HepG2 (cell line): ENCODE results near the gene FOXA3. TPM values are rescaled to one million over a fixed set of nuclear protein-coding genes. Genes with fewer than 3 reads are reported as not detected.
A peak's percentile ranks its signal among the peaks of the same experiment; 100 is the strongest.

Experiments
- ARNT2 ChIP-seq: sonication (generic); formaldehyde crosslinking; IDR thresholded peaks from 2 replicates; pipeline ENCODE4 v1.8.0; 2022; ENCODE audit warnings: mild to moderate bottlenecking, low read depth, missing genetic modification reagents, moderate library complexity
- CCAR2 ChIP-seq: fragments of 200-400 bp; formaldehyde crosslinking; optimal IDR thresholded peaks from 2 replicates; pipeline ENCODE3; 2018; ENCODE audit warnings: low read depth, mild to moderate bottlenecking, low read length, moderate library complexity
- DNMT3B ChIP-seq: conservative IDR thresholded peaks from 2 replicates; pipeline ENCODE4 v1.6.1; 2016; ENCODE audit warnings: missing biosample characterization, control low read depth
- ERF ChIP-seq: IDR thresholded peaks from 2 replicates; pipeline ENCODE4 v1.6.1; 2018; ENCODE audit warnings: missing biosample characterization, missing genetic modification reagents
- HES4 ChIP-seq: sonication (generic); formaldehyde crosslinking; IDR thresholded peaks from 2 replicates; pipeline ENCODE4 v1.9.0; 2021; ENCODE audit warnings: mild to moderate bottlenecking, missing genetic modification reagents, borderline replicate concordance
- HHEX ChIP-seq: IDR thresholded peaks from 2 replicates; pipeline ENCODE4 v1.6.1; 2016; ENCODE audit warnings: control low read depth
- IKZF1 ChIP-seq: fragments of 450-650 bp; IDR thresholded peaks from 2 replicates; pipeline ENCODE4 v1.7.1; 2016
- KLF12 ChIP-seq: sonication (generic); formaldehyde crosslinking; IDR thresholded peaks from 2 replicates; pipeline ENCODE4 v1.4.0; 2020; ENCODE audit warnings: missing genetic modification reagents, borderline replicate concordance
- PHF20 ChIP-seq: sonication (generic); formaldehyde crosslinking; IDR thresholded peaks from 2 replicates; pipeline ENCODE4 v1.5.0; 2020; ENCODE audit warnings: mild to moderate bottlenecking, missing genetic modification reagents
- SNAPC2 ChIP-seq: sonication (generic); formaldehyde crosslinking; IDR thresholded peaks from 2 replicates; pipeline ENCODE4 v1.8.1; 2022; ENCODE audit warnings: mild to moderate bottlenecking, missing genetic modification reagents
- SPEN ChIP-seq: sonication (generic); formaldehyde crosslinking; IDR thresholded peaks from 2 replicates; pipeline ENCODE4 v1.5.1; 2020; ENCODE audit warnings: low read depth, mild to moderate bottlenecking, missing genetic modification reagents
- TBX2 ChIP-seq: sonication (generic); formaldehyde crosslinking; IDR thresholded peaks from 2 replicates; pipeline ENCODE4 v1.5.0; 2020; ENCODE audit warnings: missing genetic modification reagents, mild to moderate bottlenecking, borderline replicate concordance
- ZNF230 ChIP-seq: sonication (generic); formaldehyde crosslinking; IDR thresholded peaks from 2 replicates; pipeline ENCODE4 v1.4.0; 2020; ENCODE audit warnings: mild to moderate bottlenecking, missing genetic modification reagents
- ZNF24 ChIP-seq: fragments of 450-650 bp; IDR thresholded peaks from 2 replicates; pipeline ENCODE4 v1.6.1; 2017; ENCODE audit warnings: antibody characterized with exemption, mild to moderate bottlenecking
- ZNF563 ChIP-seq: sonication (generic); formaldehyde crosslinking; IDR thresholded peaks from 2 replicates; pipeline ENCODE4 v1.8.0; 2022; ENCODE audit warnings: mild to moderate bottlenecking, moderate library complexity, missing genetic modification reagents
- ZNF577 ChIP-seq: sonication (generic); formaldehyde crosslinking; IDR thresholded peaks from 2 replicates; pipeline ENCODE4 v1.4.0; 2020; ENCODE audit warnings: mild to moderate bottlenecking, low read depth, missing genetic modification reagents, borderline replicate concordance
- ZSCAN12 ChIP-seq: sonication (generic); formaldehyde crosslinking; IDR thresholded peaks from 2 replicates; pipeline ENCODE4 v1.9.0; 2021; ENCODE audit warnings: mild to moderate bottlenecking, missing genetic modification reagents
- polyA plus RNA-seq, 8 experiments: library from polyadenylated mRNA; depleted of rRNA in 3 of 8; stranded (reverse) in 7 of 8; unstranded in 1 of 8; fragments of >200 nt; fragmentation: Illumina TruSeq in 4 of 8; extraction: Trizol in 4 of 8; gene quantifications; 2 replicates each; pipeline versions ENCODE4 v1.2.1 to v1.2.3, GENCODE V29; 2011 to 2016; ENCODE audit warnings: low read depth in 4 of 8, missing spikeins in 1 of 8, mixed read lengths in 1 of 8; ENCODE audit not compliant: insufficient read depth in 1 of 8
- total RNA-seq, 5 experiments: library from RNA; depleted of rRNA; stranded (reverse); fragments of >200 nt; fragmentation: Illumina TruSeq; extraction: Trizol; gene quantifications; 2 replicates each; pipeline ENCODE4 v1.2.3, GENCODE V29; 2016; ENCODE audit warnings: low read depth in 1 of 5
- TF ChIP-seq, protein P1 (sequence below): IDR thresholded peaks from 2 replicates; pipeline ENCODE4 v1.6.1; 2016; ENCODE audit warnings: missing genetic modification reagents, missing compliant biosample characterization
- TF ChIP-seq, protein P2 (sequence below): sonication (generic); formaldehyde crosslinking; IDR thresholded peaks from 2 replicates; pipeline ENCODE4 v1.9.0; 2022; ENCODE audit warnings: low read depth, missing genetic modification reagents
- TF ChIP-seq, protein P3 (sequence below): sonication (generic); IDR thresholded peaks from 2 replicates; pipeline ENCODE4 v1.6.1; 2016; ENCODE audit warnings: low read depth, borderline replicate concordance
- TF ChIP-seq, protein P4 (sequence below): sonication (generic); formaldehyde crosslinking; IDR thresholded peaks from 2 replicates; pipeline ENCODE4 v1.8.1; 2023; ENCODE audit warnings: mild to moderate bottlenecking, missing genetic modification reagents
- TF ChIP-seq, protein P5 (sequence below): sonication (generic); formaldehyde crosslinking; IDR thresholded peaks from 2 replicates; pipeline ENCODE4 v1.4.0; 2020; ENCODE audit warnings: missing genetic modification reagents, borderline replicate concordance

The FOXA3 gene
- total and polyA plus RNA-seq, 2 of the 13 experiments (the other 11 are each of a cell fraction or from before 2014, with no cell fraction given): 29.8 to 47.6 TPM

DNA sequence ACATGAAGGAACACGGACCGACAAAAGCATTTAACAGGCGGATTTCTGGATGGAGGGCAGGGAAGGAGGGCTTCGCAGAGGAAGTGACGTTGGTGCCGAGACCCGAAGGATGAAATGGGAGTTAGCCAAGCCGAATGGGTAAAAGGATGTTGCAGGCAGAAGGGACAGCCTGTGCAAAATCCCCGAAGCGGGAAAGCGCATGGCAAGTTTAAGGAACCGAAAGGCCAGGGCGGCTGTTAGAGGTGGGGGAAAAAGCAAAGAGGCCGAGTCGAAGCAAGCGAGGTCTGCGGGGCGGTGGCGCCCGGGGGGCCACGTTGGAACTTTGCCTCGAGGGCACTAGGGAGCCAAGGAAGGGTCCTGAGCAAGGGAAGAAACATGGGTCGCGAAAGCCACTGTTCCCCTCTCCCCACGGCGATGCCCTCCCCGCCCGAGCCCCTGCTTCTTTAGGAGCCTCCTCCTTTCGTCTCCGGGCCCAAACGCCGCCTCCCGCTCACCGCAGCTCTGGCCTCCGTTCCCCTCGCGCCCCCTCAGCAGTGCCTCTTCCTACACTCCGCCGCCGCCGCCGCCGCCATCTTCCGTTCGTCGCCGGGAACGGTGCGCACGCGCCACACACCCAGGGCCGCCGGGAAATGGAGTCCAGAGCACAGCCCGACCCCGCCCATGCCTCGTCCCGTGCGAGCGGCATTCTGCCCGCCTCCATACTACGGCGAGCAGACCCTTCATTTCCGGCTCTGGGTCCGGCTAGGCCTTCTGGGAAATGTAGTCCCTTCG, 1.4 kb upstream of the FOXA3 start, which contains the start of gene SYMPK (continued):
- 0 out of 2 replicates have a peak, but pooled peaks have one; percentile 69 for TF ChIP-seq ARNT2 (CRISPR knock-in tag)
- TF ChIP-seq ZNF577 (CRISPR knock-in tag): 0 out of 2 replicates have a peak, but pooled peaks have one; percentile 26
- no peak for TF ChIP-seq ZNF24
- peak; percentile 83; the same call in 1 of the 2 replicates for TF ChIP-seq KLF12 (CRISPR knock-in tag)
- TF ChIP-seq HES4 (CRISPR knock-in tag): no peak
- peak; percentile 64 for TF ChIP-seq ERF (CRISPR knock-in tag)
- no peak for TF ChIP-seq CCAR2
- peak; percentile 62; the same call in 1 of the 2 replicates for TF ChIP-seq SPEN (CRISPR knock-in tag)
- no peak for TF ChIP-seq ZNF230 (CRISPR knock-in tag)
- TF ChIP-seq PHF20 (CRISPR knock-in tag): peak; percentile 74
- no peak for TF ChIP-seq SNAPC2
- TF ChIP-seq, protein P1, sequence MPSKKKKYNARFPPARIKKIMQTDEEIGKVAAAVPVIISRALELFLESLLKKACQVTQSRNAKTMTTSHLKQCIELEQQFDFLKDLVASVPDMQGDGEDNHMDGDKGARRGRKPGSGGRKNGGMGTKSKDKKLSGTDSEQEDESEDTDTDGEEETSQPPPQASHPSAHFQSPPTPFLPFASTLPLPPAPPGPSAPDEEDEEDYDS: peak; percentile 78
- peak; percentile 46; the same call in 1 of the 2 replicates for TF ChIP-seq ZNF563 (CRISPR knock-in tag)
- TF ChIP-seq ZSCAN12 (CRISPR knock-in tag): no peak
- TF ChIP-seq, protein P2, sequence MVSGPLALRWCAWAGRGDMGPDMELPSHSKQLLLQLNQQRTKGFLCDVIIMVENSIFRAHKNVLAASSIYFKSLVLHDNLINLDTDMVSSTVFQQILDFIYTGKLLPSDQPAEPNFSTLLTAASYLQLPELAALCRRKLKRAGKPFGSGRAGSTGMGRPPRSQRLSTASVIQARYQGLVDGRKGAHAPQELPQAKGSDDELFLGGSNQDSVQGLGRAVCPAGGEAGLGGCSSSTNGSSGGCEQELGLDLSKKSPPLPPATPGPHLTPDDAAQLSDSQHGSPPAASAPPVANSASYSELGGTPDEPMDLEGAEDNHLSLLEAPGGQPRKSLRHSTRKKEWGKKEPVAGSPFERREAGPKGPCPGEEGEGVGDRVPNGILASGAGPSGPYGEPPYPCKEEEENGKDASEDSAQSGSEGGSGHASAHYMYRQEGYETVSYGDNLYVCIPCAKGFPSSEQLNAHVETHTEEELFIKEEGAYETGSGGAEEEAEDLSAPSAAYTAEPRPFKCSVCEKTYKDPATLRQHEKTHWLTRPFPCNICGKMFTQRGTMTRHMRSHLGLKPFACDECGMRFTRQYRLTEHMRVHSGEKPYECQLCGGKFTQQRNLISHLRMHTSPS (CRISPR knock-in tag): no peak
- TF ChIP-seq HHEX (CRISPR knock-in tag): no peak
- no peak for TF ChIP-seq IKZF1
- no peak for TF ChIP-seq DNMT3B
- TF ChIP-seq TBX2 (CRISPR knock-in tag): peak; percentile 70
- TF ChIP-seq, protein P3, sequence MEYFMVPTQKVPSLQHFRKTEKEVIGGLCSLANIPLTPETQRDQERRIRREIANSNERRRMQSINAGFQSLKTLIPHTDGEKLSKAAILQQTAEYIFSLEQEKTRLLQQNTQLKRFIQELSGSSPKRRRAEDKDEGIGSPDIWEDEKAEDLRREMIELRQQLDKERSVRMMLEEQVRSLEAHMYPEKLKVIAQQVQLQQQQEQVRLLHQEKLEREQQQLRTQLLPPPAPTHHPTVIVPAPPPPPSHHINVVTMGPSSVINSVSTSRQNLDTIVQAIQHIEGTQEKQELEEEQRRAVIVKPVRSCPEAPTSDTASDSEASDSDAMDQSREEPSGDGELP: peak; percentile 51; the same call in 1 of the 2 replicates
- TF ChIP-seq, protein P4, sequence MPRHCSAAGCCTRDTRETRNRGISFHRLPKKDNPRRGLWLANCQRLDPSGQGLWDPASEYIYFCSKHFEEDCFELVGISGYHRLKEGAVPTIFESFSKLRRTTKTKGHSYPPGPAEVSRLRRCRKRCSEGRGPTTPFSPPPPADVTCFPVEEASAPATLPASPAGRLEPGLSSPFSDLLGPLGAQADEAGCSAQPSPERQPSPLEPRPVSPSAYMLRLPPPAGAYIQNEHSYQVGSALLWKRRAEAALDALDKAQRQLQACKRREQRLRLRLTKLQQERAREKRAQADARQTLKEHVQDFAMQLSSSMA (CRISPR knock-in tag): peak; percentile 37; the same call in 1 of the 2 replicates
- TF ChIP-seq, protein P5, sequence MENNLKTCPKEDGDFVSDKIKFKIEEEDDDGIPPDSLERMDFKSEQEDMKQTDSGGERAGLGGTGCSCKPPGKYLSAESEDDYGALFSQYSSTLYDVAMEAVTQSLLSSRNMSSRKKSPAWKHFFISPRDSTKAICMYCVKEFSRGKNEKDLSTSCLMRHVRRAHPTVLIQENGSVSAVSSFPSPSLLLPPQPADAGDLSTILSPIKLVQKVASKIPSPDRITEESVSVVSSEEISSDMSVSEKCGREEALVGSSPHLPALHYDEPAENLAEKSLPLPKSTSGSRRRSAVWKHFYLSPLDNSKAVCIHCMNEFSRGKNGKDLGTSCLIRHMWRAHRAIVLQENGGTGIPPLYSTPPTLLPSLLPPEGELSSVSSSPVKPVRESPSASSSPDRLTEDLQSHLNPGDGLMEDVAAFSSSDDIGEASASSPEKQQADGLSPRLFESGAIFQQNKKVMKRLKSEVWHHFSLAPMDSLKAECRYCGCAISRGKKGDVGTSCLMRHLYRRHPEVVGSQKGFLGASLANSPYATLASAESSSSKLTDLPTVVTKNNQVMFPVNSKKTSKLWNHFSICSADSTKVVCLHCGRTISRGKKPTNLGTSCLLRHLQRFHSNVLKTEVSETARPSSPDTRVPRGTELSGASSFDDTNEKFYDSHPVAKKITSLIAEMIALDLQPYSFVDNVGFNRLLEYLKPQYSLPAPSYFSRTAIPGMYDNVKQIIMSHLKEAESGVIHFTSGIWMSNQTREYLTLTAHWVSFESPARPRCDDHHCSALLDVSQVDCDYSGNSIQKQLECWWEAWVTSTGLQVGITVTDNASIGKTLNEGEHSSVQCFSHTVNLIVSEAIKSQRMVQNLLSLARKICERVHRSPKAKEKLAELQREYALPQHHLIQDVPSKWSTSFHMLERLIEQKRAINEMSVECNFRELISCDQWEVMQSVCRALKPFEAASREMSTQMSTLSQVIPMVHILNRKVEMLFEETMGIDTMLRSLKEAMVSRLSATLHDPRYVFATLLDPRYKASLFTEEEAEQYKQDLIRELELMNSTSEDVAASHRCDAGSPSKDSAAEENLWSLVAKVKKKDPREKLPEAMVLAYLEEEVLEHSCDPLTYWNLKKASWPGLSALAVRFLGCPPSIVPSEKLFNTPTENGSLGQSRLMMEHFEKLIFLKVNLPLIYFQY (CRISPR knock-in tag): no peak
